Thyroid gland (tissue), 4 donors: ENCODE data around the gene FKBP5. TPM values are rescaled to one million over a fixed set of nuclear protein-coding genes. Genes with fewer than 3 reads are reported as not detected.

ENCODE experiments used
- DNase-seq, 2 donors: peaks; one replicate each; pipeline ENCODE4 v3.0.0-alpha.2; 2019
- H3K27ac ChIP-seq, 3 donors: fragments of 200-600 bp; sonication (generic); 1 replicate in 2 of 3; 2 replicates in 1 of 3; pipeline ENCODE4 v1.5.1; 2016 to 2019; ENCODE audit warnings: mild to moderate bottlenecking in 1 of 3, moderate library complexity in 1 of 3
- H3K27me3 ChIP-seq: fragments of 200-600 bp; sonication (generic); one replicate; pipeline ENCODE4 v1.5.1; 2019
- H3K36me3 ChIP-seq, 2 donors: fragments of 200-600 bp; sonication (generic); one replicate each; pipeline ENCODE4 v1.5.1; 2016 to 2019
- H3K4me1 ChIP-seq, 2 donors: fragments of 200-600 bp; sonication (generic); one replicate each; pipeline ENCODE4 v1.5.1; 2017 to 2019
- H3K4me3 ChIP-seq, 3 donors: fragments of 200-600 bp; sonication (generic); replicated peaks in 1 of 3; 1 replicate in 2 of 3; 2 replicates in 1 of 3; pipeline ENCODE4 v1.5.1; 2016; ENCODE audit warnings: mild to moderate bottlenecking in 1 of 3
- H3K9me3 ChIP-seq: fragments of 200-600 bp; sonication (generic); one replicate; pipeline ENCODE4 v1.5.1; 2017
- CTCF ChIP-seq, 6 experiments: fragments of 200-600 bp in 3 of 6; fragments of 450-650 bp in 3 of 6; sonication (generic) in 3 of 6; IDR thresholded peaks; one replicate each; pipeline ENCODE4 v1.5.1; 2016 to 2019; ENCODE audit warnings: antibody characterized with exemption in 6 of 6, mild to moderate bottlenecking in 2 of 6, inconsistent platforms in 1 of 6, moderate library complexity in 1 of 6
- POLR2A ChIP-seq, 2 donors: fragments of 450-650 bp; IDR thresholded peaks; one replicate each; pipeline ENCODE4 v1.6.1; 2017; ENCODE audit warnings: antibody characterized with exemption in 2 of 2, mild to moderate bottlenecking in 2 of 2, moderate library complexity in 1 of 2
- WGBS, 2 donors: methylation state at CpG; one replicate each; pipeline ENCODE4 v1.1.5; 2017; 5-methylcytosine and 5-hydroxymethylcytosine counted together
- intact Hi-C: fragments of 100-400 bp; cut with DNase I; formaldehyde crosslinking; loops from one replicate; pipeline ENCODE4 v1.15.1; 2023
- total RNA-seq, 4 donors: library from RNA; depleted of rRNA; stranded (reverse); fragments of >200 nt; gene quantifications; one replicate each; pipeline ENCODE4 v1.2.3, GENCODE V29; 2016

Gene FKBP5
- total RNA-seq, 4 donors from 2014 or later, result 239 to 600 (median 253) TPM

GRCh38 chr6:35730745-35731413 is 42.2 kb upstream of the FKBP5 start:
- Histone ChIP-seq H3K9me3 (no peaks in the 10 kb centered on the region), H3K4me3 (no peak overlapping the region), H3K27ac (peak overlapping the region; percentile 99 to 100 (median 99)), H3K27me3 (no peaks in the 10 kb centered on the region), H3K4me1 (peaks cover 70 to 83% of the 10 kb centered on the region in 2 donors), H3K36me3 (no peaks in the 10 kb centered on the region)
- DNase-seq, result no peak
- intact Hi-C loops, result no loop called here
- TF ChIP-seq CTCF (IDR thresholded peaks at IDR 0.05) (no peak), POLR2A (IDR thresholded peaks at IDR 0.05) (no peak)
- 17 to 24% methylated on average over 13 to 15 of the region's 15 CpGs for WGBS, 2 donors

- intact Hi-C loops, result loop anchor here (5.0 kb wide), 1 partner anchor 37 kb away; no protein-coding TSS in a partner anchor
- peak overlapping the region; percentile 99 to 100 (median 99) for H3K27ac ChIP-seq
- H3K36me3 ChIP-seq, result no peaks in the 10 kb centered on the region
- 44 to 67% methylated on average over 2 of the region's 2 CpGs for WGBS, 2 donors
- TF ChIP-seq CTCF (IDR thresholded peaks at IDR 0.05) (no peak), POLR2A (IDR thresholded peaks at IDR 0.05) (no peak)
- peaks cover 81 to 87% of the 10 kb centered on the region in 2 donors for H3K4me1 ChIP-seq
- no peak for DNase-seq
- no peaks in the 10 kb centered on the region for H3K9me3 ChIP-seq
- H3K27me3 ChIP-seq, result no peaks in the 10 kb centered on the region
- H3K4me3 ChIP-seq, result no peak overlapping the region
These were observed 41.0 kb upstream of the FKBP5 start for GRCh38 chr6:35729722-35730121.

- no peaks in the 10 kb centered on the region for H3K27me3 ChIP-seq
- H3K4me3 ChIP-seq, result no peak overlapping the region
- no peaks in the 10 kb centered on the region for H3K9me3 ChIP-seq
- intact Hi-C loops, result loop anchor here (5.0 kb wide), 1 partner anchor 37 kb away; no protein-coding TSS in a partner anchor
- peak overlapping the region; percentile 99 to 100 (median 99) for H3K27ac ChIP-seq
- peak; percentile 96 to 97 for DNase-seq
- H3K4me1 ChIP-seq, result peaks cover 81 to 93% of the 10 kb centered on the region in 2 donors
- WGBS, 2 donors, result 40 to 60% methylated on average over 10 to 12 of the region's 12 CpGs
- no peaks in the 10 kb centered on the region for H3K36me3 ChIP-seq
- TF ChIP-seq POLR2A (IDR thresholded peaks at IDR 0.05) (peak; percentile 68 to 93), CTCF (IDR thresholded peaks at IDR 0.05) (peak in 4 of 6 experiments; percentile 17 to 30 (median 29))
These were observed 40.3 kb upstream of the FKBP5 start for GRCh38 chr6:35728683-35729678.

GRCh38 chr6:35727935-35728682 is 39.4 kb upstream of the FKBP5 start:
- Histone ChIP-seq H3K9me3 (no peaks in the 10 kb centered on the region), H3K27ac (peak overlapping the region; percentile 99 to 100 (median 99)), H3K4me3 (peak overlapping the region in 1 of 3 donors; percentile 28), H3K36me3 (no peaks in the 10 kb centered on the region), H3K27me3 (no peaks in the 10 kb centered on the region), H3K4me1 (peaks cover 82 to 93% of the 10 kb centered on the region in 2 donors)
- WGBS, 2 donors, result 3 to 5% methylated on average over 19 to 26 of the region's 57 CpGs
- intact Hi-C loops, result loop anchor here (5.0 kb wide), 1 partner anchor 36 kb away; no protein-coding TSS in a partner anchor
- TF ChIP-seq CTCF (IDR thresholded peaks at IDR 0.05) (peak in 2 of 6 experiments; percentile 8 to 19), POLR2A (IDR thresholded peaks at IDR 0.05) (peak; percentile 52 to 81)
- DNase-seq, result peak; percentile 96 to 97
